ENCODE results near the gene MACROD1. TPM values are rescaled to one million over a fixed set of nuclear protein-coding genes. Genes with fewer than 3 reads are reported as not detected.

Gene MACROD1
- total and polyA plus RNA-seq, 2 donors (not counting 1 experiment from before 2014, with no cell fraction given): 2.7 to 8.6 TPM

GRCh38 chr11:64201543-64201942 lies 35.6 kb upstream of the MACROD1 start:
- H3K27ac ChIP-seq (ENCODE audit: low read length in 2 of 2): no peak overlapping the region
- ChIA-PET CTCF (interaction anchor here (1.4 to 10.3 kb wide), 3 partner anchors 40 to 101 kb away, joined by 3 to 243 read pairs (median 141); partner anchors contain the start of genes CATSPERZ, ESRRA, FKBP2 and PLCB3), POLR2A (no interaction called here)
- ATAC-seq (ENCODE audit: low read depth) (no peak), DNase-seq (no peak)
- intact Hi-C loops (cut with micrococcal nuclease): loop anchor here (10.0 kb wide), 1 partner anchor 453 kb away; no protein-coding TSS in a partner anchor
- peaks cover 3 to 64% of the 10 kb centered on the region in 2 experiments for H3K36me3 ChIP-seq (replicated peaks in 1 of 2; ENCODE audit: control extremely low read depth in 1 of 2, control insufficient read depth in 1 of 2, extremely low read depth in 1 of 2, insufficient read depth in 2 of 2, low read length in 1 of 2)
- no peak overlapping the region for H2AFZ ChIP-seq (ENCODE audit: insufficient read depth, low read depth, low read length, poor library complexity, severe bottlenecking)
- no peak overlapping the region for H3K4me3 ChIP-seq (ENCODE audit: control extremely low read depth in 1 of 5, extremely low read depth in 1 of 5, insufficient read depth in 1 of 5, low read depth in 2 of 5, low read length in 4 of 5)
- Mint-ChIP-seq H3K27me3 (no peaks in the 10 kb centered on the region), H3K4me1 (peaks cover 18% of the 10 kb centered on the region), H3K27ac (no peak overlapping the region), H3K4me3 (no peak overlapping the region), H3K9me3 (ENCODE audit: insufficient read depth) (no peaks in the 10 kb centered on the region)
- H3K27me3 ChIP-seq (replicated peaks in 1 of 4; ENCODE audit: control extremely low read depth in 1 of 4, control insufficient read depth in 3 of 4, insufficient read depth in 4 of 4, low read length in 3 of 4): no peaks in the 10 kb centered on the region
- H3K9ac ChIP-seq (ENCODE audit: low read length): no peak overlapping the region
- peaks cover 8% of the 10 kb centered on the region for H3K79me2 ChIP-seq (ENCODE audit: control insufficient read depth, insufficient read depth, low read length)
- no peaks in the 10 kb centered on the region for H4K20me1 ChIP-seq (ENCODE audit: control insufficient read depth, insufficient read depth, low read length, poor library complexity, severe bottlenecking)
- no peaks in the 10 kb centered on the region for H3K9me3 ChIP-seq (ENCODE audit: control extremely low read depth in 1 of 3, control insufficient read depth in 2 of 3, insufficient read depth in 1 of 3, low read length in 2 of 3)
- H3K4me1 ChIP-seq (ENCODE audit: control insufficient read depth in 2 of 2, insufficient read depth in 2 of 2, low read length in 2 of 2): peaks cover 20 to 24% of the 10 kb centered on the region in 2 donors
- no peak for TF ChIP-seq CTCF (IDR thresholded peaks at IDR 0.05)
- no peak for TF ChIP-seq EZH2 (IDR thresholded peaks at IDR 0.05; ENCODE audit: borderline replicate concordance, insufficient read depth, low read depth, low read length, poor library complexity, severe bottlenecking)
- 90% methylated on average over 2 of the region's 3 CpGs for WGBS (ENCODE audit: insufficient coverage)
- H3K4me2 ChIP-seq (replicated peaks; ENCODE audit: low read depth, low read length, poor library complexity, severe bottlenecking): no peak overlapping the region

GRCh38 chr11:64198511-64198910 lies 32.6 kb upstream of the MACROD1 start:
- peaks cover 23% of the 10 kb centered on the region for H4K20me1 ChIP-seq (ENCODE audit: control insufficient read depth, insufficient read depth, low read length, poor library complexity, severe bottlenecking)
- no peaks in the 10 kb centered on the region for H3K27me3 ChIP-seq (replicated peaks in 1 of 4; ENCODE audit: control extremely low read depth in 1 of 4, control insufficient read depth in 3 of 4, insufficient read depth in 4 of 4, low read length in 3 of 4)
- H2AFZ ChIP-seq (ENCODE audit: insufficient read depth, low read depth, low read length, poor library complexity, severe bottlenecking): no peak overlapping the region
- no CpG with 5 or more reads among the region's 2 CpGs for WGBS (ENCODE audit: insufficient coverage)
- intact Hi-C loops (cut with micrococcal nuclease): no loop called here
- no peak overlapping the region for H3K4me3 ChIP-seq (ENCODE audit: control extremely low read depth in 1 of 5, extremely low read depth in 1 of 5, insufficient read depth in 1 of 5, low read depth in 2 of 5, low read length in 4 of 5)
- ChIA-PET CTCF (no interaction called here), POLR2A (interaction anchor here (0.6 kb wide), 1 partner anchor 429 kb away, joined by 3 read pairs; no protein-coding TSS in a partner anchor)
- H3K9me3 ChIP-seq (ENCODE audit: control extremely low read depth in 1 of 3, control insufficient read depth in 2 of 3, insufficient read depth in 1 of 3, low read length in 2 of 3): no peaks in the 10 kb centered on the region
- H3K9ac ChIP-seq (ENCODE audit: low read length): no peak overlapping the region
- no peak for DNase-seq
- Mint-ChIP-seq H3K9me3 (ENCODE audit: insufficient read depth) (no peaks in the 10 kb centered on the region), H3K27ac (no peak overlapping the region), H3K27me3 (no peaks in the 10 kb centered on the region), H3K4me1 (no peaks in the 10 kb centered on the region), H3K4me3 (no peak overlapping the region)
- no peaks in the 10 kb centered on the region for H3K4me1 ChIP-seq (ENCODE audit: control insufficient read depth in 2 of 2, insufficient read depth in 2 of 2, low read length in 2 of 2)
- H3K27ac ChIP-seq (ENCODE audit: low read length in 2 of 2): no peak overlapping the region
- no peak for ATAC-seq (ENCODE audit: low read depth)
- TF ChIP-seq EZH2 (IDR thresholded peaks at IDR 0.05; ENCODE audit: borderline replicate concordance, insufficient read depth, low read depth, low read length, poor library complexity, severe bottlenecking) (no peak), CTCF (IDR thresholded peaks at IDR 0.05) (no peak)
- H3K36me3 ChIP-seq (replicated peaks in 1 of 2; ENCODE audit: control extremely low read depth in 1 of 2, control insufficient read depth in 1 of 2, extremely low read depth in 1 of 2, insufficient read depth in 2 of 2, low read length in 1 of 2): peaks cover 10 to 85% of the 10 kb centered on the region in 2 experiments
- H3K4me2 ChIP-seq (replicated peaks; ENCODE audit: low read depth, low read length, poor library complexity, severe bottlenecking): no peak overlapping the region
- peaks cover 8% of the 10 kb centered on the region for H3K79me2 ChIP-seq (ENCODE audit: control insufficient read depth, insufficient read depth, low read length)

All from B cell (primary cell).